ENCODE measurements around the gene LRRC52. TPM values are rescaled to one million over a fixed set of nuclear protein-coding genes. Genes with fewer than 3 reads are reported as not detected.

The LRRC52 gene
- total RNA-seq, 4 donors from 2014 or later, result not detected

DNA sequence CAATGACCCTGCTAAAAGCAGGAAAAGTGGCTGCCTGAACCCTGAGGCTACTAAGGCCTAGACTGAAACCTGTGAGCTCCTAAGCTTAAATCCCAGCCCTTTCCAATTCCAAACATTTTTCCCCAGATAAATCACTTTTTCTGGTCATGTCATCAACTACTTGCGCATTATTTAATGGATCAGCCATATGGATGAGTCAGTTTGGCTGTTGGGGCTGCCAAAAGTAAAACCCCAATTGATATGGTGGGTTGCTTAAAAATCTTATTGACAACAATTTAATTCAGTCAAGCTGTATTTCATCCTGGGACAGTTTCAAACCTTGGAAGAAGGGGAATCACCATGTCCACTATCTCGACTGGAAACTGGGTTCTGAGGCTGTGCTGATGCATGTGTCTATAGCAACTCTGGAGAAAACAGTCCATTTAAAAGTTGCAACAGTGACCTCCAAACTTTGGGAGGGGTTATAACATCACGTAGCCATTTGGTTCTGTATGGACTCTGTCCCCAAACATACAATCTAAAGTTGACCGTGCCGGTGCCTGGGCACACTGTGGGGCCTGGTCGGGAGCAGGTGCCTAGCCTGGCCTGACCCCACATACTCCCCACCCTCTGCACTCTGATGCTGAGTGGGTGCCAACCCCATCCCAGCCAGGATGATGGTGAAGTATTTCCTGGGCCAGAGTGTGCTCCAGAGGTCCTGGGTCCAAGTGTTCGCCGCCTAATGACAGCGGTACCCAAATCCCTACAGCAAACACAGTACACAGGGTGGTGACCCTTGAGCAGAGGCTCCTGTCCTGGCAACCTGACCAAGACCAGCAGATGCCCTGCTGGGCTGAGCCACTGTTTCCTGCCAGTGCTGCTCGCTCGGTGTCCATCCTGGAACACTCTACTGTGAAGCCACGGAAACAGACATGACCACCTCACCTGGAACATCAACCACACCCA is 46.5 kb upstream of the LRRC52 start:
- intact Hi-C loops (cut with DNase I; ENCODE audit: low total_unique reads), result no loop called here
- TF ChIP-seq POLR2A (IDR thresholded peaks at IDR 0.05), result no peak
- TF ChIP-seq, protein P1, sequence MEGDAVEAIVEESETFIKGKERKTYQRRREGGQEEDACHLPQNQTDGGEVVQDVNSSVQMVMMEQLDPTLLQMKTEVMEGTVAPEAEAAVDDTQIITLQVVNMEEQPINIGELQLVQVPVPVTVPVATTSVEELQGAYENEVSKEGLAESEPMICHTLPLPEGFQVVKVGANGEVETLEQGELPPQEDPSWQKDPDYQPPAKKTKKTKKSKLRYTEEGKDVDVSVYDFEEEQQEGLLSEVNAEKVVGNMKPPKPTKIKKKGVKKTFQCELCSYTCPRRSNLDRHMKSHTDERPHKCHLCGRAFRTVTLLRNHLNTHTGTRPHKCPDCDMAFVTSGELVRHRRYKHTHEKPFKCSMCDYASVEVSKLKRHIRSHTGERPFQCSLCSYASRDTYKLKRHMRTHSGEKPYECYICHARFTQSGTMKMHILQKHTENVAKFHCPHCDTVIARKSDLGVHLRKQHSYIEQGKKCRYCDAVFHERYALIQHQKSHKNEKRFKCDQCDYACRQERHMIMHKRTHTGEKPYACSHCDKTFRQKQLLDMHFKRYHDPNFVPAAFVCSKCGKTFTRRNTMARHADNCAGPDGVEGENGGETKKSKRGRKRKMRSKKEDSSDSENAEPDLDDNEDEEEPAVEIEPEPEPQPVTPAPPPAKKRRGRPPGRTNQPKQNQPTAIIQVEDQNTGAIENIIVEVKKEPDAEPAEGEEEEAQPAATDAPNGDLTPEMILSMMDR (IDR thresholded peaks at IDR 0.05), result no peak
- 93 to 96% methylated on average over 9 to 12 of the region's 12 CpGs for WGBS, 2 donors
- no peak for DNase-seq (ENCODE audit: low spot score in 2 of 2)
- H3K4me3 ChIP-seq (ENCODE audit: low read depth, poor library complexity, severe bottlenecking), result no peak overlapping the region

DNA sequence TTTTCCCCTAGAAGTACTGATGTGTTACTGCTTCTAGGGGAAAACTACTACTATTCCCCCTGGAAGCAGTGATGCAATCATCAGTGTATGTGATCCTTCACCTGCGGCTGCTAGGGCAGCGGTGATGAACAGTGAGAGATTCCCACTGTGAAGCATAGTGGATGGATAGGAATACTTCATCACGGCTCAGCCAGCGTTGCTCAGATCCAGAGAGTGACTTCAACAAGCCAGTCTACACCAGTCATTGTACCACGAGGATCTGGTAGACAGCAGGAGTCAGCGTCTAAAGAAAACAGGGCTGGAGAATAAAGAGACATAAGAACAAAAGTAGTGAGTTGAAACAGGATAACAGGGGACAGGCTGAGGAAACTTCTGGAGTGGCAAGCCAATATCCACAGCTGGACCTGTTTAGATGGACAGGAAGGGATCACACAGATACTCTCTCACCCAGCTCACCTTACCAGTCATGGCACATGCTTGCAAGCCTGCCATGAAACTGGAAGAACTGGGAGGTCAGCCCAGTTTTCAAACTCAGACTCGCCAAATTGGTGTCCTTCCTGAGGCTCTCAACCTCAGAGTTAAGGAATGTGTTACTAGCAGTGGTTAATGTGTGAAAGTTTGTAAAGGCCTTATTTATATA is 42.4 kb upstream of the LRRC52 start:
- TF ChIP-seq, protein P1 (IDR thresholded peaks at IDR 0.05), result no peak
- no peak for TF ChIP-seq POLR2A (IDR thresholded peaks at IDR 0.05)
- WGBS, 2 donors, result 82% methylated on average over 7 of the region's 7 CpGs
- H3K4me3 ChIP-seq (ENCODE audit: low read depth, poor library complexity, severe bottlenecking), result no peak overlapping the region
- intact Hi-C loops (cut with DNase I; ENCODE audit: low total_unique reads), result no loop called here
- no peak for DNase-seq (ENCODE audit: low spot score in 2 of 2)

DNA sequence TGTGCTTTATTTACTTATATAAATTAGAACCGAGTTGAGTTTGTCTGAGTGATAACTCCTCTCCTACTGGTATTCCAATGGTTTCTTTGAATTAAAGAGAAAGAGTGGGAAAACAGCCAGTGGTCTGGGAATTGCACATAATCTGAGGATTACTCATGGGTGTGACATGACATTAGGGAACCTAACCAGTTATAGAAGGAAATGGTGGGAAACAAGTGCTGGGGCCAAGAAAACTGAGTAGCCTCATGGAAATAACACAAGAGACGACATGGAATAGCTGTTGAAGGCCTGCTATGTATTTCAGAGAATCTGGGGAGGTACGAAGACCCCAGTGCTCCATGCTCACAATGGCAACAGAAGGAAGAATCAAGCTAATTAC is 41.8 kb upstream of the LRRC52 start:
- no peak for TF ChIP-seq POLR2A (IDR thresholded peaks at IDR 0.05)
- TF ChIP-seq, protein P1 (IDR thresholded peaks at IDR 0.05), result no peak
- WGBS, 2 donors, result 66% methylated on average over 3 of the region's 3 CpGs
- no peak for DNase-seq (ENCODE audit: low spot score in 2 of 2)
- intact Hi-C loops (cut with DNase I; ENCODE audit: low total_unique reads), result no loop called here
- H3K4me3 ChIP-seq (ENCODE audit: low read depth, poor library complexity, severe bottlenecking), result no peak overlapping the region

DNA sequence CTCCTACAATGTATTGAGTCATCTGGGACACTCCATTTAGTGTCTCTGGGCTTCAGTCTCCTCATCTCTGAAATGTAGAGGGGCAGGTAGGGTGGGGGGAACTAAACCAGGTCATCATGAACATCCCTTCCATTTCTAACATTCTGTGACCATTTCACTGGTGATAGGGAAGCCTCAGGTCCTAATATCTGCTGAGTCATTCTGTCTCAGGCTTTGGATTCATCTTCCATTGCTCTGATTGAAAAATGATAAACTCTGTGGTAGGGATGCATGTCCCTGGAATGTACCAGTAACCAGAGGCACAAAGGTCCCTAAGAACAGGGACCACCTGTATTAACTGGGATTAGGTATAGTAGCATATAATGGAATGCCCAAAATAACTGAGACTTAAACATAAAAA is 36.2 kb upstream of the LRRC52 start:
- no peak overlapping the region for H3K4me3 ChIP-seq (ENCODE audit: low read depth, poor library complexity, severe bottlenecking)
- DNase-seq (ENCODE audit: low spot score in 2 of 2), result no peak
- intact Hi-C loops (cut with DNase I; ENCODE audit: low total_unique reads), result no loop called here
- TF ChIP-seq, protein P1 (IDR thresholded peaks at IDR 0.05), result no peak
- no peak for TF ChIP-seq POLR2A (IDR thresholded peaks at IDR 0.05)

DNA sequence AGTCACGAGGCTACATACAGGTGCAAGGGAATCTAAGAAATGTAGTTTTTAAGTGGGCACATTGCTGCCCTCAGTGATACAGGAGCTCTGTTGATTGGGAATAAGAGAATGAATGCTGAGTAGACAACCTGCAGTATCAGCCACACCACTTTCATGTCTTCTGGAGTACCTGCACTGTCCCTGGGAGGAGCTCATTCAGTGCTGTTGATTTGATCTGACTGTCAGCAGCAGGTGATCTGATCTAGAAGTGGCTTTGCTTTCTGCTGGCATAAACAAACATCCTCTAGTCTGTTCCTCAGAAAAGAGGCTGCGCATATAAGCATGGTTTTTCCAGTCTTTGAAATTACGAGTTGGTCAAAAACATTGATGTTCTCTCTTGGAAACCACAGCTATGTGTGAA is 35.5 kb upstream of the LRRC52 start:
- DNase-seq (ENCODE audit: low spot score in 2 of 2), result no peak
- 91 to 92% methylated on average over 3 of the region's 3 CpGs for WGBS, 2 donors
- TF ChIP-seq, protein P1 (IDR thresholded peaks at IDR 0.05), result no peak
- no peak for TF ChIP-seq POLR2A (IDR thresholded peaks at IDR 0.05)
- no peak overlapping the region for H3K4me3 ChIP-seq (ENCODE audit: low read depth, poor library complexity, severe bottlenecking)
- intact Hi-C loops (cut with DNase I; ENCODE audit: low total_unique reads), result no loop called here
